C4-2B (cell line): Measurements from ENCODE around the gene UBE2QL1.

Source experiments
- H3K27ac ChIP-seq: fragments of 450-650 bp; 2 replicates; pipeline ENCODE4 v1.5.1; 2017
- ZFX ChIP-seq: fragments of 450-650 bp; IDR thresholded peaks from 2 replicates; pipeline ENCODE4 v1.6.1; 2017
- TF ChIP-seq, protein P1 (sequence below): fragments of 450-650 bp; conservative IDR thresholded peaks from 2 replicates; pipeline ENCODE4 v1.5.1; 2017; ENCODE audit warnings: mild to moderate bottlenecking

UBE2QL1 gene

GRCh38 chr5:6450319-6450833 lies 1.7 kb downstream of the UBE2QL1 start:
- no peak for TF ChIP-seq ZFX
- TF ChIP-seq, protein P1, sequence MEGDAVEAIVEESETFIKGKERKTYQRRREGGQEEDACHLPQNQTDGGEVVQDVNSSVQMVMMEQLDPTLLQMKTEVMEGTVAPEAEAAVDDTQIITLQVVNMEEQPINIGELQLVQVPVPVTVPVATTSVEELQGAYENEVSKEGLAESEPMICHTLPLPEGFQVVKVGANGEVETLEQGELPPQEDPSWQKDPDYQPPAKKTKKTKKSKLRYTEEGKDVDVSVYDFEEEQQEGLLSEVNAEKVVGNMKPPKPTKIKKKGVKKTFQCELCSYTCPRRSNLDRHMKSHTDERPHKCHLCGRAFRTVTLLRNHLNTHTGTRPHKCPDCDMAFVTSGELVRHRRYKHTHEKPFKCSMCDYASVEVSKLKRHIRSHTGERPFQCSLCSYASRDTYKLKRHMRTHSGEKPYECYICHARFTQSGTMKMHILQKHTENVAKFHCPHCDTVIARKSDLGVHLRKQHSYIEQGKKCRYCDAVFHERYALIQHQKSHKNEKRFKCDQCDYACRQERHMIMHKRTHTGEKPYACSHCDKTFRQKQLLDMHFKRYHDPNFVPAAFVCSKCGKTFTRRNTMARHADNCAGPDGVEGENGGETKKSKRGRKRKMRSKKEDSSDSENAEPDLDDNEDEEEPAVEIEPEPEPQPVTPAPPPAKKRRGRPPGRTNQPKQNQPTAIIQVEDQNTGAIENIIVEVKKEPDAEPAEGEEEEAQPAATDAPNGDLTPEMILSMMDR = no peak
- H3K27ac ChIP-seq = no peak overlapping the region

DNA sequence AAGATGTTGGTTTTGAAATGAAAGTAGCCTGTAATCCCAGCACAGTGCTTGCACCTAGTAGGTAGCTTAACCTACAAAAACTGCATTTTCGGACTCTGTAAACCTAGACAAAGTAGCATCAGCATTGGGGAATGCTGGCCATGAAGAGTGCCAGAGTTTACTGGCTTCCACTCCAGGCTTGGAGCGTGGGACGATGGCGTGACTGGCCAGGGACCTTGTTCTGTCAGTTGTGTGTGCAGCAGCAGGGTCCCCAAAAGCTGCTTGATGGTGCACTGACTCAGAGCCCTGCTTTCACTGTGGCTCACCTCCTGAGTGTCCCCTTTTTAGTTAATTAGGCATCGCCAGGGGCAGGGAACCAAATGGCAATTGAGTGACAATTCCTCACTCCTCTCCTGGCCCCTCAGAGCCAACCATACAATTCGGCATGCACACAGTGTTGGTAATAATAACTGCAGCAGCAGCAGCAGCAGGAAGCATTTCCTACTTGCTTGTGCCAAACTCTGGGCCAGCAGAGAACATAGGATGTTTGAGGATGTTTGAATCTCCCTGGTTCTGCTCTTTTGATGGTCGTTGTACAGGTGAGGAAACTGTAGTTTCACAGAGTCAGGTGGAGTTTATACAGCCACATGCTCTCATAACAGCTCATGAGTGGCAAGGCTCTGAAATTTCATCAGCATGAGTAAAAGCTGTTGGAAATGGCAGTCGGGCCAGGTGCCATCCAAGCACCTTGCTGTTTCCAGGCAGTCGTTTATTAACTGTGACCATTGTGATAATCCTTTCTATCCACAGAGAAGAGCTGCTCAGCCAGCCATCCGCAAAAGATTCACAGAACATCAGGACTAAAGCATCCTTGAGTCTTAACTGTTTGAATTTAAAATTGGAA lies 4.2 kb downstream of the UBE2QL1 start:
- no peak for TF ChIP-seq ZFX
- TF ChIP-seq, protein P1 = no peak
- no peak overlapping the region for H3K27ac ChIP-seq

- H3K27ac ChIP-seq = no peak overlapping the region
- TF ChIP-seq, protein P1 = no peak
- TF ChIP-seq ZFX = no peak
Observed at GRCh38 chr5:6453937-6454560, 5.4 kb downstream of the UBE2QL1 start.

GRCh38 chr5:6454628-6455053 lies 6.0 kb downstream of the UBE2QL1 start:
- TF ChIP-seq, protein P1 = no peak
- no peak for TF ChIP-seq ZFX
- no peak overlapping the region for H3K27ac ChIP-seq

DNA sequence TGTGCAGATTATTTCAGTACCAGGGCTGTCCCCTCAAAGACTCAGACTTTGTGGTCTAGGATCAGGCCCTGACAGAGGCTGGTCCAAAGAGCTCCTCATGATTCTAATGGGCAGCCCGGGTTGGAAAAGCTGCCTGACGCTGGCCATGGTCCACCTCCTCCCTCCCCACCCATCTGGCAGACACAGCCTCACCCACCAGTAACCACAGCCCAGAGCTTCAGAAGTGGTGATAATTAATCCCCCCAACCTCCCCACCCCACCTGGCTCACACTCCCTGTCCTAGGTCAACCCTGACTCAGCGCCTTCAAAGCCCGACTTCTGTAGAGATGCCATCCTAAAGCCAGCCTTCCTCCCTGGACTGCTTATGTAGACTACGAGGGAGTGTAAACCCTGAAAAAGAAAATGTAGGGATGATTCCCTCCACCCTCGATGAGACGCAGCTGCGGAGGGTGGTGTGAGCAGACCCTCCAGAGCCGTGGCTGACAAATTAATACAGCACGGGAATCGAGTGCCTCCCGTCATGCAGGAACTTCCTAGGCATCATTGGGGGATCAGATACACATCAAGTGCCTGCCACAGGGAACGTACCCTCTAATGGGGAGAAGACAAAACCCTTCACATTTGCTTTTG lies 7.0 kb downstream of the UBE2QL1 start:
- no peak overlapping the region for H3K27ac ChIP-seq
- TF ChIP-seq ZFX = no peak
- TF ChIP-seq, protein P1 = no peak

- no peak for TF ChIP-seq ZFX
- H3K27ac ChIP-seq = no peak overlapping the region
Observed at GRCh38 chr5:6456766-6457370, 8.2 kb downstream of the UBE2QL1 start.

DNA sequence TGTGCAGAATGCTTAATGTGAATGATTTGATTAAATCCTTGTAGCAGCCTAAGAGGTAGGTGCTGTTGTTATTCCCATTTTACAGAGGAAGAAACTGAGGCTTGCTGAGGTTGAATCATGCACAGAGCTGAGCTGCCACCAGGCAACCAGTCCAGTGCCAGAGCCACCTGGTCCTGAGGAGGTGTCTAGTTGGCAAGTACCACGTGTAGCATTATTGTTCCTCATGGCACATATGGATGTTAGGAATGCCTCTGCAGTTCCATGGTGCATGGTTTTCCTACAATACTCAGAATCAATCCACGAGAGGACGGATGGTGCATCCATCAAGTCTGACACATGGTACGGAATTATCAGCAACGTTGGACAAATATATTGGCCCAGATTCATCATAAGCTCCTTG lies 8.9 kb downstream of the UBE2QL1 start:
- no peak overlapping the region for H3K27ac ChIP-seq
- TF ChIP-seq, protein P1 = no peak
